ENCODE data around the gene TET3. TPM values are rescaled to one million over a fixed set of nuclear protein-coding genes. Genes with fewer than 3 reads are reported as not detected.

TET3 gene
- polyA plus RNA-seq, 3 donors, result 0.79 to 18.6 (median 1.4) TPM

DNA sequence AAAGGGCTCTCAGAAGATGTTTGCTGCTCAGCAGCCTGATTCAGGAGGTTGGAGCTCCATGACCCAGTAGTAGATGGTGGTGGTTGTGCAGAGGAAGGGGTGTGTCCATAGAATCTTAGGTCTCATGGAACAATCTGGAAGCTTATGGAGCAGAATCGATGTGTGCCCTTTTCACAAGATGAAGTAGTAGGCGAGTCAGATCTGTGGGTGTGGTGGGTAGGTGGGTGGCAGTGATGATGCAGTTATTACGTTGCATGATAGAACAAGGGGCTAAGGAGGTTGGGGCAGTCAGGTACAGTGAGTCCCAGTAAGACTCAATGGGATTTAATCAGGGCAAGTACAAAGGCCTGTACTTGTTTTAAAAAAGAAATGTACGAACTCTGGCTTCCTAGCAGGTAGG is 9.1 kb downstream of the TET3 start:
- peaks cover 31 to 53% of the 10 kb centered on the region in 2 donors for H3K4me1 ChIP-seq (ENCODE audit: control insufficient read depth in 1 of 2, insufficient read depth in 2 of 2, low read length in 2 of 2)
- Mint-ChIP-seq H3K4me1 (peaks cover 89% of the 10 kb centered on the region), H3K9me3 (peaks cover 0 to 2% (median 0%) of the 10 kb centered on the region in 7 donors), H3K27me3 (ENCODE audit: low read depth in 3 of 3) (peaks cover 0 to 3% (median under 1%) of the 10 kb centered on the region in 3 donors), H3K27ac (peak overlapping the region; percentile 36 to 86 (median 63)), H3K4me3 (peak overlapping the region in 1 of 2 donors; percentile 4), H3K36me3 (peaks cover 62 to 86% of the 10 kb centered on the region in 2 donors)
- no peaks in the 10 kb centered on the region for H3K27me3 ChIP-seq (ENCODE audit: control insufficient read depth in 2 of 2, insufficient read depth in 2 of 2, low read length in 2 of 2)
- H3K9ac ChIP-seq (ENCODE audit: insufficient read depth, low read length, poor library complexity, severe bottlenecking), result no peak overlapping the region
- WGBS (ENCODE audit: insufficient coverage), result 76% methylated on average over 4 of the region's 4 CpGs
- DNase-seq, result no peak
- no peak overlapping the region for H2AFZ ChIP-seq (ENCODE audit: insufficient read depth, low read depth, low read length, poor library complexity, severe bottlenecking)
- peak overlapping the region; percentile 21 for H3K4me2 ChIP-seq (replicated peaks; ENCODE audit: extremely low read depth, low read length, poor library complexity, severe bottlenecking)
- no peaks in the 10 kb centered on the region for H3K9me3 ChIP-seq (replicated peaks in 1 of 2; ENCODE audit: control insufficient read depth in 1 of 2, insufficient read depth in 1 of 2, low read length in 2 of 2)
- intact Hi-C loops (cut with micrococcal nuclease), result loop anchor here in 1 of 2 donors (5.0 kb wide), 1 partner anchor 44 kb away; no protein-coding TSS in a partner anchor
- H3K79me2 ChIP-seq (ENCODE audit: insufficient read depth, low read length), result peaks cover 100% of the 10 kb centered on the region
- H3K27ac ChIP-seq (ENCODE audit: low read depth in 1 of 2, low read length in 2 of 2), result peak overlapping the region in 1 of 2 donors; percentile 52
- H4K20me1 ChIP-seq (ENCODE audit: insufficient read depth, low read length), result peaks cover 100% of the 10 kb centered on the region
- no peak for TF ChIP-seq CTCF (IDR thresholded peaks at IDR 0.05)
- peaks cover 21 to 89% of the 10 kb centered on the region in 2 donors for H3K36me3 ChIP-seq (replicated peaks in 1 of 2; ENCODE audit: control insufficient read depth in 1 of 2, insufficient read depth in 2 of 2, low read length in 2 of 2)
- no peak overlapping the region for H3K4me3 ChIP-seq (replicated peaks in 1 of 3; ENCODE audit: low read depth in 2 of 3, low read length in 3 of 3)

DNA sequence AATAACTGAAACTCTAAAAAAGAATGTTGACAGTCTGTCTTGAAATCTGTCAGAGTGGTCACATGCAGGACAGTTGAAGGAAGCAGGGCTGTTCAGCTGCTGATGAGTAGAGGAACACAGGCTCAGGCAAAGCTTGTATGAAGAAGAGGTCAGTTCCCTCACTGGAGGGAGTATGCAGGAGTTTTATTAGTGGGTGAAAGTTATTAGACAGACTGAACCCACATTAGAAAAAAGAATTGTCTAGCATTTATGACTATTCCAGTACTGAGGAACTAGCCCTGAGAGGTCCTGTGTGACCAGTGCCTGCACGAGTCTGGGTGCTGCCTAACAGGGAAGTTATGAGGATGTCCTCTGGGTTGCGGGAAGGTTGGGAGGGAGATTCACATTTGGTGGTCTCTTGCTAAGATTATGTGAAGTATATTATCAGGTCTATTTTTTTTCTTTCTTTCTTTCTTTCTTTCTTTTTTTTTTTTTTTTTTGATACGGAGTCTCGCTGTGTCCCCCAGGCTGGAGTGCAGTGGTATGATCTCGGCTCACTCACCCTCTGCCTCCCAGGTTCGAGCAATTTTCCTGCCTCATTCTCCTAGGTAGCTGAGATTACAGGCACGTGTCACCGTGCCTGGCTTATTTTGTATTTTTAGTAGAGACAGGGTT is 9.6 kb downstream of the TET3 start:
- WGBS (ENCODE audit: insufficient coverage), result 100% methylated on average over 2 of the region's 8 CpGs
- peaks cover 100% of the 10 kb centered on the region for H4K20me1 ChIP-seq (ENCODE audit: insufficient read depth, low read length)
- H3K79me2 ChIP-seq (ENCODE audit: insufficient read depth, low read length), result peaks cover 100% of the 10 kb centered on the region
- Mint-ChIP-seq H3K36me3 (peaks cover 63 to 86% of the 10 kb centered on the region in 2 donors), H3K27ac (peak overlapping the region; percentile 36 to 86 (median 63)), H3K27me3 (ENCODE audit: low read depth in 3 of 3) (peaks cover 0 to 3% (median 1%) of the 10 kb centered on the region in 3 donors), H3K9me3 (peaks cover 0 to 2% (median 0%) of the 10 kb centered on the region in 7 donors), H3K4me3 (no peak overlapping the region), H3K4me1 (peaks cover 89% of the 10 kb centered on the region)
- intact Hi-C loops (cut with micrococcal nuclease), result loop anchor here in 1 of 2 donors (5.0 kb wide), 1 partner anchor 43 kb away; no protein-coding TSS in a partner anchor
- TF ChIP-seq CTCF (IDR thresholded peaks at IDR 0.05), result no peak
- H3K4me1 ChIP-seq (ENCODE audit: control insufficient read depth in 1 of 2, insufficient read depth in 2 of 2, low read length in 2 of 2), result peaks cover 25 to 52% of the 10 kb centered on the region in 2 donors
- no peak for DNase-seq
- H3K4me2 ChIP-seq (replicated peaks; ENCODE audit: extremely low read depth, low read length, poor library complexity, severe bottlenecking), result peak overlapping the region; percentile 21
- no peak overlapping the region for H2AFZ ChIP-seq (ENCODE audit: insufficient read depth, low read depth, low read length, poor library complexity, severe bottlenecking)
- no peak overlapping the region for H3K4me3 ChIP-seq (replicated peaks in 1 of 3; ENCODE audit: low read depth in 2 of 3, low read length in 3 of 3)
- H3K9ac ChIP-seq (ENCODE audit: insufficient read depth, low read length, poor library complexity, severe bottlenecking), result no peak overlapping the region
- H3K27ac ChIP-seq (ENCODE audit: low read depth in 1 of 2, low read length in 2 of 2), result peak overlapping the region in 1 of 2 donors; percentile 52
- H3K36me3 ChIP-seq (replicated peaks in 1 of 2; ENCODE audit: control insufficient read depth in 1 of 2, insufficient read depth in 2 of 2, low read length in 2 of 2), result peaks cover 20 to 89% of the 10 kb centered on the region in 2 donors
- H3K27me3 ChIP-seq (ENCODE audit: control insufficient read depth in 2 of 2, insufficient read depth in 2 of 2, low read length in 2 of 2), result no peaks in the 10 kb centered on the region
- H3K9me3 ChIP-seq (replicated peaks in 1 of 2; ENCODE audit: control insufficient read depth in 1 of 2, insufficient read depth in 1 of 2, low read length in 2 of 2), result no peaks in the 10 kb centered on the region
